Measurements from ENCODE around the gene ANXA3. TPM values are rescaled to one million over a fixed set of nuclear protein-coding genes. Genes with fewer than 3 reads are reported as not detected.

ANXA3 gene
- total RNA-seq, 1 donor from 2014 or later: 1.0 TPM

DNA sequence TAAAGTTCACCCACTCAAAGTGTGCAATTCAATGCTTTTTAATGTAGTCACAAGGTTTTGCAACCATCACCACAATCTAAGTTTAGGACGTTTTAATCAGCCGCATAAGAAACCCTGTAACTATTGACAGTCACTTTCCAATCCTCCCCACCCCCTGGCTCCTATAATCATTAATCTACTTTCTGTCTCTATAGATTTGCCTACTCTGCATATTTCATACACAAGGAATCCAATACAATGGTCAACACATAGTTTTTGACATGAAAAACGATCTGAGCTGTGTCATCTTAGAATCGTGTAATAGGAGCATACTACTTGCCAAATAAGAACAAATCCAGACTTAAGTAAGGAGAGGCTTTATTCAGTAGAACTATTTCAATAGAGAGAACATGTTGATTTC is 47.6 kb downstream of the ANXA3 start:
- no peak overlapping the region for H3K4me3 Mint-ChIP-seq (ENCODE audit: unreplicated experiment)
- H3K36me3 Mint-ChIP-seq (ENCODE audit: unreplicated experiment): peaks cover 2% of the 10 kb centered on the region
- peaks cover 6% of the 10 kb centered on the region for H3K27me3 Mint-ChIP-seq (ENCODE audit: unreplicated experiment)
- TF ChIP-seq, protein P1, sequence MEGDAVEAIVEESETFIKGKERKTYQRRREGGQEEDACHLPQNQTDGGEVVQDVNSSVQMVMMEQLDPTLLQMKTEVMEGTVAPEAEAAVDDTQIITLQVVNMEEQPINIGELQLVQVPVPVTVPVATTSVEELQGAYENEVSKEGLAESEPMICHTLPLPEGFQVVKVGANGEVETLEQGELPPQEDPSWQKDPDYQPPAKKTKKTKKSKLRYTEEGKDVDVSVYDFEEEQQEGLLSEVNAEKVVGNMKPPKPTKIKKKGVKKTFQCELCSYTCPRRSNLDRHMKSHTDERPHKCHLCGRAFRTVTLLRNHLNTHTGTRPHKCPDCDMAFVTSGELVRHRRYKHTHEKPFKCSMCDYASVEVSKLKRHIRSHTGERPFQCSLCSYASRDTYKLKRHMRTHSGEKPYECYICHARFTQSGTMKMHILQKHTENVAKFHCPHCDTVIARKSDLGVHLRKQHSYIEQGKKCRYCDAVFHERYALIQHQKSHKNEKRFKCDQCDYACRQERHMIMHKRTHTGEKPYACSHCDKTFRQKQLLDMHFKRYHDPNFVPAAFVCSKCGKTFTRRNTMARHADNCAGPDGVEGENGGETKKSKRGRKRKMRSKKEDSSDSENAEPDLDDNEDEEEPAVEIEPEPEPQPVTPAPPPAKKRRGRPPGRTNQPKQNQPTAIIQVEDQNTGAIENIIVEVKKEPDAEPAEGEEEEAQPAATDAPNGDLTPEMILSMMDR (IDR thresholded peaks at IDR 0.05): no peak
- no peaks in the 10 kb centered on the region for H3K4me1 Mint-ChIP-seq (ENCODE audit: unreplicated experiment)
- H3K9me3 Mint-ChIP-seq (ENCODE audit: unreplicated experiment): no peaks in the 10 kb centered on the region
- H3K27ac Mint-ChIP-seq (ENCODE audit: unreplicated experiment): no peak overlapping the region
- DNase-seq (ENCODE audit: extremely low spot score, unreplicated experiment): no peak

DNA sequence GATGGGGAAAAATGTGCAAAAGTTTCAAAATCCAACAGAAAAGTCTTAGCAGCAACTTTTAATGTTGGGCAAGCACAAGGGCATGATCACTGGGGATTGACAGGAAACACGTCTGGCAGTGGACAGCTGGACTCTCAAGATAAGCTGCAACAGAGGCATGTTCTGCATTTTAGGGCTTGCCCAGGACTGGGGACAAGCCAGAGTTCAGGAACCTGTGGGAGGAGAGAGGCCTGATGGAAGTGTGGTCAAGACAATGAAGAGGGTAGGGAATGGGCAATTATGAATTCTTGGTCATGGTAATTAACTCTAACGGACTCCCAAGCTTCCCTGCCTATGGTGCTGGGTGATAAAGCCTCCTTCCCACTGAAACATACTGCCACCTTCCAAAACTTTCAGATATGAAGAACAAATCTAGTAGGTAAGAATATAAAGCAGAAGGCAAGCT is 48.4 kb downstream of the ANXA3 start:
- no peak overlapping the region for H3K27ac Mint-ChIP-seq (ENCODE audit: unreplicated experiment)
- H3K36me3 Mint-ChIP-seq (ENCODE audit: unreplicated experiment): peaks cover 2% of the 10 kb centered on the region
- no peak for DNase-seq (ENCODE audit: extremely low spot score, unreplicated experiment)
- no peak overlapping the region for H3K4me3 Mint-ChIP-seq (ENCODE audit: unreplicated experiment)
- H3K9me3 Mint-ChIP-seq (ENCODE audit: unreplicated experiment): no peaks in the 10 kb centered on the region
- H3K4me1 Mint-ChIP-seq (ENCODE audit: unreplicated experiment): no peaks in the 10 kb centered on the region
- TF ChIP-seq, protein P1 (IDR thresholded peaks at IDR 0.05): no peak
- H3K27me3 Mint-ChIP-seq (ENCODE audit: unreplicated experiment): peaks cover 6% of the 10 kb centered on the region

DNA sequence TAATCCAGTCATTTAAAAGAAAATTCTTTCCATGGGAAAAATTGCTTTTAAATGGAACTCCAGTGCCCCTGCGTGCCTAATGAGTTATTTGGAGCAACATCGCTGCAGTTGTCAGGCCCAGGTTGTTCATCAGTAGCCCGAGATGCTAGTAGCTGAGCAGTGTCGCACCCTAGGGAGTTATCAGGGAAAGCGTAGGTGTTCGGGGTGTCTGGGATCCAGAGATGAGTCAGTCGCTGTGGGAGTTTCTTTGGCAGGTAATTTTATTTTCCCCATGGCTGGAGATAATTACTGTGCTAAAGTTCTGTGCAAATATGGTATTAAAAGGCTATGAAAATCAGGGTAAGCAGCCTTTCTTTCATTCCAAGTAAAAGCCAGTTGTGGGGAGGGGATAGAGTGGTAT is 49.4 kb downstream of the ANXA3 start:
- H3K27ac Mint-ChIP-seq (ENCODE audit: unreplicated experiment): no peak overlapping the region
- peaks cover 6% of the 10 kb centered on the region for H3K27me3 Mint-ChIP-seq (ENCODE audit: unreplicated experiment)
- peaks cover 2% of the 10 kb centered on the region for H3K36me3 Mint-ChIP-seq (ENCODE audit: unreplicated experiment)
- TF ChIP-seq, protein P1 (IDR thresholded peaks at IDR 0.05): no peak
- no peak overlapping the region for H3K4me3 Mint-ChIP-seq (ENCODE audit: unreplicated experiment)
- DNase-seq (ENCODE audit: extremely low spot score, unreplicated experiment): no peak
- no peaks in the 10 kb centered on the region for H3K4me1 Mint-ChIP-seq (ENCODE audit: unreplicated experiment)
- no peaks in the 10 kb centered on the region for H3K9me3 Mint-ChIP-seq (ENCODE audit: unreplicated experiment)

DNA sequence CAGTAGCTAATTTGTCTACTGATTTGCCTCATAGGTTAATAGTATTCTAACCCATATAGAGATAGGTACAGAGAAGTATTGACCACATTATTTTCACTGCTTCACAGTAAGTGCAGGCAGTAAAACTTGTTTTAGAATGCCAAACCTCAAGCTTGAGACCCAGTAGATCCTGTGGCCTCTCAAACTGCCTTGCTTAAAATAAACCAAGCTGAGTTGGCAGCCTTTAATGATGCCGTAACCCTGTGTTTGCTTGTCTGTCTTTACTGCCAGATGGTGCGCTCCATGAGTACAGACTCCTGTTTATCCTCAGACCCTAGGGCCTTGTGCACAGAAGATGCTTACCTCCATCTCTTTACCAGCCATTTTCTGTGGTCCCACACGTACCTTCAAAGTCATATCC is 50.8 kb downstream of the ANXA3 start:
- Mint-ChIP-seq H3K27ac (ENCODE audit: unreplicated experiment) (no peak overlapping the region), H3K27me3 (ENCODE audit: unreplicated experiment) (peaks cover 6% of the 10 kb centered on the region), H3K4me1 (ENCODE audit: unreplicated experiment) (no peaks in the 10 kb centered on the region), H3K4me3 (ENCODE audit: unreplicated experiment) (no peak overlapping the region), H3K9me3 (ENCODE audit: unreplicated experiment) (no peaks in the 10 kb centered on the region), H3K36me3 (ENCODE audit: unreplicated experiment) (peaks cover 2% of the 10 kb centered on the region)
- TF ChIP-seq, protein P1 (IDR thresholded peaks at IDR 0.05): no peak
- no peak for DNase-seq (ENCODE audit: extremely low spot score, unreplicated experiment)

DNA sequence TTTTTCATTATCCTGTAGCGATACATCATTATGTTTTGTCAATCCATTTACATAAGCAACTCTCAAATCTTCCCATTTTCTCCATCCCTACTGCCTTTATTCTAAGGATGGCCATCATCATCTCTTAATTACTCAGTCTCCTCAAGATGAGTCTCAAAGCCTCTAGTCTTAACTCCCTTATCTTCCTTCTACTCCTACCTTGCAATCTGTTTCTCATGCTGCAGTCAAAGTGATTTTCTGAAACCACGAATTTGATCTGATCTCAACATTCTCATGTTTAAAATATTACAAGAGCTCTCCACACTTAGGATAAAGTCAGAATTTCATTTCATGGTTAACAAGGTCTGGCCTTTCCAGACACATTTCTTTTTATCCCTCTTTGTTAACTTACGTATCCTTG is 51.8 kb downstream of the ANXA3 start:
- Mint-ChIP-seq H3K4me3 (ENCODE audit: unreplicated experiment) (no peak overlapping the region), H3K27me3 (ENCODE audit: unreplicated experiment) (peaks cover 6% of the 10 kb centered on the region), H3K27ac (ENCODE audit: unreplicated experiment) (no peak overlapping the region), H3K36me3 (ENCODE audit: unreplicated experiment) (peaks cover 2% of the 10 kb centered on the region), H3K4me1 (ENCODE audit: unreplicated experiment) (no peaks in the 10 kb centered on the region), H3K9me3 (ENCODE audit: unreplicated experiment) (no peaks in the 10 kb centered on the region)
- DNase-seq (ENCODE audit: extremely low spot score, unreplicated experiment): no peak
- TF ChIP-seq, protein P1 (IDR thresholded peaks at IDR 0.05): no peak

Measured in osteocyte (in vitro differentiated cells).